Mononuclear cell (primary cell): ENCODE data around the gene CTBP1. TPM values are rescaled to one million over a fixed set of nuclear protein-coding genes. Genes with fewer than 3 reads are reported as not detected.

Experiments used
- H3K27me3 ChIP-seq: 2 replicates; pipeline ENCODE4 v1.6.0; 2011; ENCODE audit warnings: low read length, control low read depth; ENCODE audit not compliant: insufficient read depth
- H3K4me1 ChIP-seq: 2 replicates; pipeline ENCODE4 v1.5.1; 2011; ENCODE audit warnings: mild to moderate bottlenecking, low read length, control low read depth; ENCODE audit not compliant: insufficient read depth
- H3K4me3 ChIP-seq: 2 replicates; pipeline ENCODE4 v1.5.1; 2011; ENCODE audit warnings: mild to moderate bottlenecking, low read length, moderate library complexity
- H3K9me3 ChIP-seq: 2 replicates; pipeline ENCODE4 v1.5.1; 2011; ENCODE audit warnings: low read depth, mild to moderate bottlenecking, control low read depth, low read length
- total RNA-seq: library from RNA; depleted of rRNA; stranded (reverse); fragments of >200 nt; gene quantifications from one replicate; pipeline ENCODE4 v1.2.3, GENCODE V29; 2012

The CTBP1 gene
- total RNA-seq, 1 donor, result 125 TPM

- H3K4me3 ChIP-seq, result no peak overlapping the region
- peaks cover 12% of the 10 kb centered on the region for H3K4me1 ChIP-seq
- no peaks in the 10 kb centered on the region for H3K9me3 ChIP-seq
- H3K27me3 ChIP-seq, result no peaks in the 10 kb centered on the region
Observed at GRCh38 chr4:1209821-1210220, 39.1 kb downstream of the CTBP1 start.

DNA sequence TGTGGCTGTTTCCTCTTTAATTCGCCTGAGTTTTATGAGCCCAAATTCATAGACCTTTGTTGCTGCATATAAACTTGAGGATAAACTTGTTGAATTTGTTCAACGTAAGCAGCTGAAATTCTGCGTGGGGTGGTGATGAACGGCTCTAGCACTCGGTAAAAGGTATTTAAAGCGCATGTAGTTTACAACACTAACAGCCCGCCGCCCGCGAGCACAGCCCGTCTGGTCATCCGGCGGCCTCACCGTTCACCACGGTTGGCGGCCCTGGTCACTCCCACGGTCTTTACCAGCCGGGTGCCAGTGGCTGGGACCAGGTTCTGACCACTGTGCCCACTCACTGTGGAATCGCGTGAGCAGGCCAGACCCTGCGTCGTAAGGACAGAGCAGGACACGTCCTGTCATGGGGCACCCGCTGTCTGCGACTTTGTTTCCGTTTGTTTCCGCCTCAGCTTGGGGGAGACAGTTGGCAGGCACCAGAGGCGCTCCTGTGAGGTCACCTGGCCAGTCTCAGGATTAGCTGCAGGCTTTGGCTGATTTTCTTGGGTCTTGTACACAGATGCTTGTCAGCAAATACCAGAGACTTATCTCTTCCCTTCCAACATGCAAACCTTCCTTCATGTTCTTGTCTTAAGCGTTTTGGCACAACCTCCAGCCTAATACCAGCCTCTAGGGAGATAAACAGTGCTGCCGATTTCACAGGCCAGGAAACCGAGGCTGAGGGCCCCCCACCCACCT lies 39.8 kb downstream of the CTBP1 start:
- Histone ChIP-seq H3K4me3 (no peak overlapping the region), H3K4me1 (peaks cover 19% of the 10 kb centered on the region), H3K9me3 (no peaks in the 10 kb centered on the region), H3K27me3 (no peaks in the 10 kb centered on the region)

GRCh38 chr4:1208266-1208961 lies 40.5 kb downstream of the CTBP1 start:
- no peaks in the 10 kb centered on the region for H3K9me3 ChIP-seq
- H3K4me3 ChIP-seq, result no peak overlapping the region
- H3K4me1 ChIP-seq, result peaks cover 25% of the 10 kb centered on the region
- H3K27me3 ChIP-seq, result no peaks in the 10 kb centered on the region

- H3K27me3 ChIP-seq, result no peaks in the 10 kb centered on the region
Observed at GRCh38 chr4:1207603-1208265, 41.2 kb downstream of the CTBP1 start.

DNA sequence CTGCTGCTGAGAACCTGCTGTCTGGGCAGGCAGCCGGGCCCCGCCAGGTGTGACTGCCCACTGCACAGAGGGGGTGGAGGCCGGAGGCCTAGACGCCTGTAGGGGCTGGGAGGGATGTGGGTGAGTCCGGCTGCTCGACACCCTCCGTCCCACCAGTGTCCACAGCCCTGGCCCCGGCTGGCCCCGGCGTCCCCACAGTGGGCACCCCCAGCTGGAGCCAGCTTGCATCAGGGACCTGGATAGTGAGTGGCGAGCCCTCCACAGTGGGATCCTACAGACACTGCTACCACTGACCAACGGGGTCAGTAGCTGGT lies 41.8 kb downstream of the CTBP1 start:
- H3K4me1 ChIP-seq, result peaks cover 38% of the 10 kb centered on the region
- no peak overlapping the region for H3K4me3 ChIP-seq
- H3K9me3 ChIP-seq, result no peaks in the 10 kb centered on the region
- H3K27me3 ChIP-seq, result no peaks in the 10 kb centered on the region

More at GRCh38 chr4:1207603-1208265, 41.2 kb downstream of the CTBP1 start:
- Histone ChIP-seq H3K9me3 (no peaks in the 10 kb centered on the region), H3K4me3 (no peak overlapping the region), H3K4me1 (peaks cover 32% of the 10 kb centered on the region)

GRCh38 chr4:1206299-1207156 lies 42.4 kb downstream of the CTBP1 start:
- H3K9me3 ChIP-seq, result no peaks in the 10 kb centered on the region
- peaks cover 44% of the 10 kb centered on the region for H3K4me1 ChIP-seq
- no peak overlapping the region for H3K4me3 ChIP-seq
- H3K27me3 ChIP-seq, result no peaks in the 10 kb centered on the region

- H3K9me3 ChIP-seq, result no peaks in the 10 kb centered on the region
- no peaks in the 10 kb centered on the region for H3K27me3 ChIP-seq
- H3K4me1 ChIP-seq, result peaks cover 52% of the 10 kb centered on the region
- no peak overlapping the region for H3K4me3 ChIP-seq
Observed at GRCh38 chr4:1205586-1206298, 43.2 kb downstream of the CTBP1 start.

- H3K9me3 ChIP-seq, result no peaks in the 10 kb centered on the region
- no peak overlapping the region for H3K4me3 ChIP-seq
- no peaks in the 10 kb centered on the region for H3K27me3 ChIP-seq
- H3K4me1 ChIP-seq, result peaks cover 59% of the 10 kb centered on the region
Observed at GRCh38 chr4:1204828-1205585, 43.9 kb downstream of the CTBP1 start.

- peaks cover 65% of the 10 kb centered on the region for H3K4me1 ChIP-seq
Observed at GRCh38 chr4:1204286-1204827, 44.6 kb downstream of the CTBP1 start.

GRCh38 chr4:1203026-1203616 lies 45.8 kb downstream of the CTBP1 start:
- peaks cover 65% of the 10 kb centered on the region for H3K4me1 ChIP-seq
- no peaks in the 10 kb centered on the region for H3K9me3 ChIP-seq
- H3K4me3 ChIP-seq, result no peak overlapping the region
- H3K27me3 ChIP-seq, result no peaks in the 10 kb centered on the region

More at GRCh38 chr4:1204286-1204827, 44.6 kb downstream of the CTBP1 start:
- H3K9me3 ChIP-seq, result no peaks in the 10 kb centered on the region
- H3K27me3 ChIP-seq, result no peaks in the 10 kb centered on the region
- no peak overlapping the region for H3K4me3 ChIP-seq

DNA sequence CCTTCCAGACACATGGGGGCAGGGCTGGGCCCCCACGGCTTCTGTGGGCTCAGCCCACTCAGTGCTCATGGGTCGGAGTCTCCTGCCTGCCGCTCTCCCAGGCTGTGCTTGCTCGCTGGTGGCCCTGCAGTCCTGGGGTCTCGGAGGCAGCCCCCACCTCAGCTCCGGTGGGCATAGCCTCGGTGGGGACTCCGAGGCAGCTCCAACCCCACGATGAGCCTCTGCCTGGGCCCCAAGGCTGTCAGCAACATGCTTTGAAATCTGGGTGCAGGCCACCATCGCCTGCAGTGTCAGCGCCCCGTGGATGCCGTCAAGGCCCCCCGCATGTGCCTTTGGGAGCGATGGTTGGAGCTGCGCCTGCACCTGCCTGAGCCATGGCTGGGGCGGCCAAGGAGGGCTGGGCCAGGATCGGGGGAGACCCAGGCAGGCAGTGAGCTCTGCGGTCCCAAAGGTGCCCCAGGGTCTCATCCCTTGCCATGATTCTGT lies 46.4 kb downstream of the CTBP1 start:
- H3K9me3 ChIP-seq, result no peaks in the 10 kb centered on the region
- no peak overlapping the region for H3K4me3 ChIP-seq
- H3K4me1 ChIP-seq, result peaks cover 65% of the 10 kb centered on the region
- no peaks in the 10 kb centered on the region for H3K27me3 ChIP-seq

- Histone ChIP-seq H3K27me3 (no peaks in the 10 kb centered on the region), H3K4me3 (no peak overlapping the region), H3K4me1 (peaks cover 65% of the 10 kb centered on the region), H3K9me3 (no peaks in the 10 kb centered on the region)
Observed at GRCh38 chr4:1201851-1202525, 46.9 kb downstream of the CTBP1 start.
